NOMO-1 (cell line): Measurements from ENCODE around the gene PHF21A.

ENCODE experiments used
- DNase-seq, 2 experiments: peaks; one replicate each; lab custom pipeline; 2025; ENCODE audit not compliant: unreplicated experiment in 2 of 2; lab: John Stamatoyannopoulos, UW

PHF21A gene

GRCh38 chr11:45889966-45890365 lies 231.3 kb downstream of the PHF21A start:
- no peak for DNase-seq

DNA sequence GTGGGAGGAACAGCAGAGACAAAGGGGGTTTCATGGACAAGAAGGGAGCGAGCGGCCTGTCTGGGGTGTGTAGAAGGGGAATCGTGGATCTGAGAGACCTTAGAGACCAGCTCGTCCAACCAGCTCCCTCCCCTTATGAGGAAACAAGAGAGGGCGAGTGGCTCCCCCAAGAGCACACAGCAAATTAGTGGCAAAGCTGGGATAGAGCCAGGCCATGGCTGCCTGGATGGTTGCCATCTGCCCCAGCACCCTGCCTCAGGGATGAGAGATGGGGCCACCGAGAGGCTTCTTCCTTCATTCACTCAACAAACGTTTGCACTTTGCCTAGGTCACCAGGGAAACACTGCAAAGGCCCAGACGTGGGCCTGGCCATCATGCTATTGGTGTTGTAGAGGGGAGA lies 231.7 kb downstream of the PHF21A start:
- DNase-seq = no peak

DNA sequence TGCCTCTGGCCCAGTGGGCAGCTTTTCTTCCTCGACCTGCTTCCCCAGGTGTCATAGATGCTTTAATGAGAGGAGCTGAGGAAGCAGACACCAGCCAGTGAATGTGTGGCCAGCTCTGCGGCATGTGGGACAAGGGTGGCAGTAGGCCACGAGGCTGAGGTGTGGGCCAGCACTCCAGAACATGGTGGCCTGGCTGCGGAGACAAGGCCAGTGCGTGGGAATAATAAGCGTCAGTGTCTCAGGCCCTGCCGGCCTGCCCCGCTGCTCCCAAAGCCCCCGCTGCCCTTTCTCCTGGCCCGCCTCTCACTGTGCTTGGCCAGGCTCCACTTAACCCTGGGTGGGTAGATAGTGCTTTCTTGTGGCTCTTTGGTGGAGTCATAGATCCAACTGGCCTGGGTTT lies 233.7 kb downstream of the PHF21A start:
- no peak for DNase-seq

GRCh38 chr11:45886816-45887520 lies 234.3 kb downstream of the PHF21A start:
- DNase-seq = no peak

- DNase-seq = no peak
Observed at GRCh38 chr11:45885921-45886721, 235.1 kb downstream of the PHF21A start.

DNA sequence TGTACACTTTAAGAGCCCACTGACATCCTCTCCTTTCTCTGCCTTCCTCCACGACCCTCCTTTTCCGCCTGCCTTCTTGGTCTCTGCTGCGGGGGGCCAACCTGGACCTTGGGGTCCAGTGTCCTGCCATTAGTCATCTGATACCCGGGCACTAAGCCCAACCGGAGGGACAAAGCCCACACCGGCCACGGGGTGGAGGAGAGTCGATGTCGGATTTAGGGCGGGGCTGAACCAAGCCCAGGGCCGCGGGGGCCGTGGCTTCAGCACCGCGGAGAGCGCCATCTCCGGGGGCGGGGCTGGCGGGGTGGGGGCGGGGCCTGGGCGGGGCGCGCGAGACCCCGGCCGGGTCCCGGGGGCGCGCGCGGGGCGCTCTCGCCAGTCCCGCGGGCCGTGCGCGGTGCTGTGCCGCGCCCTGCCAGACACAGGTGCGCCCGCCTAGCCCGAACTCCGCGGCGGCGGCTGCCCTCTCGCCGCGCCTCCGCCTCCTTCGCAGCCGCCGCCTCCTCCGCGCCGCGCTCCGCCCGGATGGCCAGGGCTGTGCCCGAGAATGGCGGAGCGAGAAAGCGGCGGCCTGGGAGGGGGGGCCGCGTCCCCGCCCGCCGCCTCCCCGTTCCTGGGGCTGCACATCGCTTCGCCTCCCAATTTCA lies 235.9 kb downstream of the PHF21A start, which contains the start of gene MAPK8IP1:
TSS of gene MAPK8IP1 (plus strand) at position 378 of the 647 bp plus-strand sequence. CDS start at position 548, 170 bp downstream.
- DNase-seq = peak; percentile 34 to 49

DNA sequence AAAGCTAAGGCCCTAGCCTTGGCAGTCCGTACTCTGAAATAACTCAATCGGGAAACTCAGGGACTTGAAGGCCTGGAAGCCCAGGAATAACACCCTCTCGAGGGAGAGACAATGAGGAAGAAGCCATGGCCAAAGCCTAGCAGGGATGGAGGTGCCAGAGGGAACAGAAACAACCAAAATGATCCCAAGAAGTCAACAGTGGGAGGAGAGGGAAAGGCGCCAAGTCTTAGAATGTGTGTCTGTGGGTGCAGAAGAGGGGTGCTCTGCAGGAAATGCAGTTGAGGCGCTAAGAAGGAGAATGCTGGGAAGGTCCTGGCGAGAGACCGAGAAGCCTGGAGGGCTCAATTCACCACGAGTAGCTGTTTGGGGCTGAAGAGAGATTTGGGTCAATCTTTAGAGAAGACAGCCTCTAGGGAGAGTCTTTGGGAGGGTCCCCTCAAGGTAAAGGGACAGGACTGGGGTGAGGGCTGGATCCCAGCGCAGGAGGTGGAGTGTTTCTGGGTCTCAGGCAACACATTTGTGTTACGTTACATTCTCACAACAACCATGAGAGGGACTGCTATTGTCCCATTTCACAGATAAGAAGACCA lies 236.6 kb downstream of the PHF21A start:
- DNase-seq = no peak
